GM12878 (cell line): ENCODE data around the gene RNF220. TPM values are rescaled to one million over a fixed set of nuclear protein-coding genes. Genes with fewer than 3 reads are reported as not detected.

Source experiments
- ATAC-seq: fragments of 200-7000 bp; cut with Tn5 transposase; 3 replicates; pipeline ENCODE4 v1.9.1; 2020; ENCODE audit warnings: mild to moderate bottlenecking, moderate library complexity
- BruUV-seq: library from RNA; stranded (reverse); fragments of 400-500 nt; replicated peaks from 2 replicates; lab custom pipeline; 2021; lab: Mats Ljungman, UMichigan
- CTCF ChIA-PET: fragments of 300-600 bp; sonication (Branson Sonifier 250); formaldehyde crosslinking; extraction: SDS; loops from one replicate; lab custom pipeline; 2021; ENCODE audit warnings: inconsistent platforms; lab: Yijun Ruan, JAX
- POLR2A ChIA-PET: fragments of 350-600 bp; formaldehyde crosslinking; extraction: SDS; loops from one replicate; lab custom pipeline; 2021; ENCODE audit warnings: inconsistent platforms; lab: Charles Lee
- RAD21 ChIA-PET: fragments of 300-600 bp; sonication (Branson Sonifier 250); formaldehyde crosslinking; loops from one replicate; lab custom pipeline; 2023; ENCODE audit warnings: antibody characterized with exemption; ENCODE audit not compliant: unreplicated experiment; lab: Charles Lee
- SMC1A ChIA-PET: fragments of 300-600 bp; sonication (Branson Sonifier 250); formaldehyde crosslinking; loops from one replicate; lab custom pipeline; 2023; ENCODE audit not compliant: unreplicated experiment, uncharacterized antibody; lab: Charles Lee
- DNase-seq: peaks from one replicate; pipeline ENCODE4 v3.0.0-alpha.2; 2011; ENCODE audit warnings: low read depth, low spot score
- FAIRE-seq: peaks from 3 replicates; lab custom pipeline; 2011; peaks lifted over from hg19 to GRCh38; lab: Jason Lieb, UNC
- H2AFZ ChIP-seq: 2 replicates; pipeline ENCODE4 v1.6.0; 2011; ENCODE audit warnings: low read depth, low read length, control low read depth; ENCODE audit not compliant: control insufficient read depth
- H3K27ac ChIP-seq: 2 replicates; pipeline ENCODE4 v1.5.1; 2011; ENCODE audit warnings: control low read depth; ENCODE audit not compliant: control insufficient read depth, insufficient read depth
- H3K27me3 ChIP-seq, 2 experiments: replicated peaks in 1 of 2; 2 replicates each; pipeline versions ENCODE4 v1.6.0 to v1.6.1; 2011; ENCODE audit warnings: low read length in 1 of 2; ENCODE audit not compliant: control insufficient read depth in 2 of 2, insufficient read depth in 2 of 2
- H3K36me3 ChIP-seq, 2 experiments: 2 replicates each; pipeline ENCODE4 v1.5.1; 2011; ENCODE audit warnings: low read length in 1 of 2; ENCODE audit not compliant: control insufficient read depth in 2 of 2, insufficient read depth in 2 of 2
- H3K4me1 ChIP-seq: 2 replicates; pipeline ENCODE4 v1.6.1; 2011; ENCODE audit warnings: mild to moderate bottlenecking, low read length, moderate library complexity, mixed read lengths; ENCODE audit not compliant: control insufficient read depth, insufficient read depth
- H3K4me2 ChIP-seq: 2 replicates; pipeline ENCODE4 v1.6.0; 2011; ENCODE audit warnings: control low read depth; ENCODE audit not compliant: control insufficient read depth, insufficient read depth
- H3K4me3 ChIP-seq: fragments of 200-600 bp; sonication (generic); 2 replicates; pipeline ENCODE4 v1.5.1; 2016
- H3K79me2 ChIP-seq: 2 replicates; pipeline ENCODE4 v1.6.0; 2011; ENCODE audit warnings: low read length; ENCODE audit not compliant: control insufficient read depth, insufficient read depth
- H3K9ac ChIP-seq: 2 replicates; pipeline ENCODE4 v1.8.0; 2011; ENCODE audit warnings: low read length, control low read depth, mixed read lengths; ENCODE audit not compliant: control insufficient read depth, insufficient read depth
- H3K9me3 ChIP-seq: replicated peaks from 3 replicates; pipeline ENCODE4 v1.5.1; 2011; ENCODE audit warnings: mild to moderate bottlenecking, low read length; ENCODE audit not compliant: control insufficient read depth, insufficient read depth
- H4K20me1 ChIP-seq: 2 replicates; pipeline ENCODE4 v1.6.0; 2011; ENCODE audit not compliant: control insufficient read depth, insufficient read depth
- EED ChIP-seq: sonication (generic); IDR thresholded peaks from 2 replicates; pipeline ENCODE4 v1.6.1; 2016; ENCODE audit warnings: antibody characterized with exemption, low read depth
- EP300 ChIP-seq, 2 experiments: fragments of 150-350 bp in 1 of 2; IDR thresholded peaks; 2 replicates each; pipeline ENCODE4 v1.6.1; 2011 to 2012; ENCODE audit warnings: low read depth in 2 of 2, low read length in 2 of 2, borderline replicate concordance in 1 of 2, improper control_type of control experiment in 1 of 2, inconsistent platforms in 1 of 2; ENCODE audit not compliant: control insufficient read depth in 1 of 2
- FOS ChIP-seq: IDR thresholded peaks from 3 replicates; pipeline ENCODE4 v1.6.1; 2011; ENCODE audit warnings: borderline replicate concordance; ENCODE audit not compliant: insufficient read length; ENCODE audit errors: extremely low read depth
- KDM1A ChIP-seq: fragments of 200-600 bp; sonication (generic); IDR thresholded peaks from 2 replicates; pipeline ENCODE4 v1.6.1; 2016; ENCODE audit warnings: borderline replicate concordance
- NFXL1 ChIP-seq: fragments of 450-650 bp; IDR thresholded peaks from 2 replicates; pipeline ENCODE4 v1.6.1; 2017; ENCODE audit warnings: antibody characterized with exemption, mild to moderate bottlenecking, borderline replicate concordance
- POU2F2 ChIP-seq: IDR thresholded peaks from 3 replicates; pipeline ENCODE4 v1.6.1; 2011; ENCODE audit warnings: low read depth, mild to moderate bottlenecking, low read length, borderline replicate concordance
- SMAD1 ChIP-seq: fragments of 450-650 bp; IDR thresholded peaks from 2 replicates; pipeline ENCODE4 v1.6.1; 2018; ENCODE audit warnings: mild to moderate bottlenecking, low read depth; ENCODE audit not compliant: partially characterized antibody
- YBX1 ChIP-seq: fragments of 450-650 bp; IDR thresholded peaks from 2 replicates; pipeline ENCODE4 v1.6.1; 2016; ENCODE audit warnings: antibody characterized with exemption
- ZZZ3 ChIP-seq: IDR thresholded peaks from 2 replicates; pipeline ENCODE4 v1.6.1; 2011; ENCODE audit warnings: low read depth; ENCODE audit not compliant: control insufficient read depth, insufficient read length
- WGBS: methylation state at CpG from one replicate; pipeline ENCODE4 v1.1.6; 2016; ENCODE audit warnings: low lambda C conversion rate; ENCODE audit not compliant: insufficient replicate concordance, insufficient coverage; ENCODE audit errors: missing lambda C conversion rate; 5-methylcytosine and 5-hydroxymethylcytosine counted together
- in situ Hi-C: fragments of 300-500 bp; cut with MboI; formaldehyde crosslinking; loops from 9 replicates; pipeline ENCODE4 v1.14.3; 2018; ENCODE audit warnings: mixed read lengths
- intact Hi-C: fragments of 100-400 bp; cut with micrococcal nuclease; formaldehyde crosslinking; loops from one replicate; pipeline ENCODE4 v1.14.2; 2022; ENCODE audit not compliant: unreplicated experiment
- polyA plus RNA-seq, 11 experiments: library from polyadenylated mRNA; depleted of rRNA in 4 of 11; unstranded in 6 of 11; stranded (reverse) in 5 of 11; fragments of >200 nt; fragmentation: Nextera tagmentation in 4 of 11; fragmentation: Illumina TruSeq in 1 of 11; extraction: Ambion mirVana in 4 of 11; extraction: Trizol in 1 of 11; gene quantifications; 1 replicate in 1 of 11; 2 replicates in 10 of 11; pipeline versions ENCODE4 v1.2.1 to v1.2.3, GENCODE V29; 2011 to 2016; ENCODE audit warnings: inconsistent platforms in 2 of 11, missing spikeins in 2 of 11, low read depth in 1 of 11
- total RNA-seq, 4 experiments: library from RNA; depleted of rRNA in 3 of 4; stranded (reverse); fragments of >200 nt in 3 of 4; fragmentation: Illumina TruSeq in 1 of 4; extraction: Trizol in 1 of 4; gene quantifications; 2 replicates each; pipeline versions ENCODE4 v1.2.1 to v1.2.3, GENCODE V29; 2013 to 2021
- TF ChIP-seq, protein P1 (sequence below): IDR thresholded peaks from 2 replicates; pipeline ENCODE4 v1.6.1; 2012; ENCODE audit warnings: low read length, inconsistent platforms
- TF ChIP-seq, protein P2 (sequence below): IDR thresholded peaks from 2 replicates; pipeline ENCODE4 v1.6.1; 2012; ENCODE audit warnings: improper control_type of control experiment, low read depth, low read length; ENCODE audit not compliant: insufficient replicate concordance
- TF ChIP-seq, protein P3 (sequence below): fragments of 150-350 bp; IDR thresholded peaks from 2 replicates; pipeline ENCODE4 v1.6.1; 2016; ENCODE audit warnings: low read depth, low read length

Gene RNF220
- total and polyA plus RNA-seq, 10 of the 15 experiments (the other 5 are each of a cell fraction or from before 2014, with no cell fraction given): 4.6 to 84.1 (median 53.7) TPM

DNA sequence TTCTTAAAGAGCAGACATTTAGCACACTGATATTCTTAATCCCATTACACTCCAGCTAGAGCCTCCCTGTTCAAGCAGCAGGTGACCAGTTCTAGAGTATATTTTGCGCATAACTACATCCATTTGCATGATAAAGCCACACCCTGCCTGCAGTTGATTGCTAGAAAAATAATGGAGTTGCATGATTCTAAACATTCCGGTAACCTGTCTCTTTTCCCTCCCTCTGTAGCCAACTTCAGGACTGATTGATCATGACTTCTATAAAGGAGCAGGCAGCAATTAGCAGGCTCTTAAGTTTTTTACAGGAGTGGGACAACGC lies 284.4 kb downstream of the RNF220 start (continued):
- TF ChIP-seq ZZZ3: no peak
- no peak for TF ChIP-seq YBX1
- TF ChIP-seq, protein P1, sequence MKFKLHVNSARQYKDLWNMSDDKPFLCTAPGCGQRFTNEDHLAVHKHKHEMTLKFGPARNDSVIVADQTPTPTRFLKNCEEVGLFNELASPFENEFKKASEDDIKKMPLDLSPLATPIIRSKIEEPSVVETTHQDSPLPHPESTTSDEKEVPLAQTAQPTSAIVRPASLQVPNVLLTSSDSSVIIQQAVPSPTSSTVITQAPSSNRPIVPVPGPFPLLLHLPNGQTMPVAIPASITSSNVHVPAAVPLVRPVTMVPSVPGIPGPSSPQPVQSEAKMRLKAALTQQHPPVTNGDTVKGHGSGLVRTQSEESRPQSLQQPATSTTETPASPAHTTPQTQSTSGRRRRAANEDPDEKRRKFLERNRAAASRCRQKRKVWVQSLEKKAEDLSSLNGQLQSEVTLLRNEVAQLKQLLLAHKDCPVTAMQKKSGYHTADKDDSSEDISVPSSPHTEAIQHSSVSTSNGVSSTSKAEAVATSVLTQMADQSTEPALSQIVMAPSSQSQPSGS: no peak
- TF ChIP-seq, protein P2, sequence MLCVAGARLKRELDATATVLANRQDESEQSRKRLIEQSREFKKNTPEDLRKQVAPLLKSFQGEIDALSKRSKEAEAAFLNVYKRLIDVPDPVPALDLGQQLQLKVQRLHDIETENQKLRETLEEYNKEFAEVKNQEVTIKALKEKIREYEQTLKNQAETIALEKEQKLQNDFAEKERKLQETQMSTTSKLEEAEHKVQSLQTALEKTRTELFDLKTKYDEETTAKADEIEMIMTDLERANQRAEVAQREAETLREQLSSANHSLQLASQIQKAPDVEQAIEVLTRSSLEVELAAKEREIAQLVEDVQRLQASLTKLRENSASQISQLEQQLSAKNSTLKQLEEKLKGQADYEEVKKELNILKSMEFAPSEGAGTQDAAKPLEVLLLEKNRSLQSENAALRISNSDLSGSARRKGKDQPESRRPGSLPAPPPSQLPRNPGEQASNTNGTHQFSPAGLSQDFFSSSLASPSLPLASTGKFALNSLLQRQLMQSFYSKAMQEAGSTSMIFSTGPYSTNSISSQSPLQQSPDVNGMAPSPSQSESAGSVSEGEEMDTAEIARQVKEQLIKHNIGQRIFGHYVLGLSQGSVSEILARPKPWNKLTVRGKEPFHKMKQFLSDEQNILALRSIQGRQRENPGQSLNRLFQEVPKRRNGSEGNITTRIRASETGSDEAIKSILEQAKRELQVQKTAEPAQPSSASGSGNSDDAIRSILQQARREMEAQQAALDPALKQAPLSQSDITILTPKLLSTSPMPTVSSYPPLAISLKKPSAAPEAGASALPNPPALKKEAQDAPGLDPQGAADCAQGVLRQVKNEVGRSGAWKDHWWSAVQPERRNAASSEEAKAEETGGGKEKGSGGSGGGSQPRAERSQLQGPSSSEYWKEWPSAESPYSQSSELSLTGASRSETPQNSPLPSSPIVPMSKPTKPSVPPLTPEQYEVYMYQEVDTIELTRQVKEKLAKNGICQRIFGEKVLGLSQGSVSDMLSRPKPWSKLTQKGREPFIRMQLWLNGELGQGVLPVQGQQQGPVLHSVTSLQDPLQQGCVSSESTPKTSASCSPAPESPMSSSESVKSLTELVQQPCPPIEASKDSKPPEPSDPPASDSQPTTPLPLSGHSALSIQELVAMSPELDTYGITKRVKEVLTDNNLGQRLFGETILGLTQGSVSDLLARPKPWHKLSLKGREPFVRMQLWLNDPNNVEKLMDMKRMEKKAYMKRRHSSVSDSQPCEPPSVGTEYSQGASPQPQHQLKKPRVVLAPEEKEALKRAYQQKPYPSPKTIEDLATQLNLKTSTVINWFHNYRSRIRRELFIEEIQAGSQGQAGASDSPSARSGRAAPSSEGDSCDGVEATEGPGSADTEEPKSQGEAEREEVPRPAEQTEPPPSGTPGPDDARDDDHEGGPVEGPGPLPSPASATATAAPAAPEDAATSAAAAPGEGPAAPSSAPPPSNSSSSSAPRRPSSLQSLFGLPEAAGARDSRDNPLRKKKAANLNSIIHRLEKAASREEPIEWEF: no peak

DNA sequence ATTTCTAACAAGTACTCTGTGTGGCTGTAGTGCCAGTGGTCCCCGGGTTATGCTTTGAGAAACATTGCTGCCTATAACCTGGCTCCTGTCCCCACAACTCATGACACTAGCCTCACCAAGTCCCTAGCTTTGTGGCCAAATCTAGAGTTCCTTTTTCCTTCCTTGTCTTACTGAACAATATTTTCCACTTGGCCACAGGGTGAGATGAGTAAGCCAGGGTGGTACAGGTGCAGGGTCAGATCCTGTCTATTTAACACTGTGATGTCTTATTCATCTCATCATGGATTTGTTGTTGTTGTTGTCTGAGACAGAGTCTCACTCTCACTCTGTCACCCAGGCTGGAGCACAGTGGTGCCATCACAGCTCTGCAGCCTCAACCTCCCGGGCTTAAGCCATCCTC lies 288.1 kb downstream of the RNF220 start:
- POLR2A ChIA-PET: interaction anchor here (1.1 to 1.2 kb wide), 2 partner anchors 8 to 19 kb away, joined by 4 read pairs; partner anchors contain the start of genes ARMH1 and TMEM53
- TF ChIP-seq KDM1A (no peak), EP300 (IDR thresholded peaks at IDR 0.05; ENCODE audit: borderline replicate concordance in 1 of 2, control insufficient read depth in 1 of 2, low read depth in 2 of 2, low read length in 2 of 2) (peak in 1 of 2 experiments; percentile 20; a peak in 1 of 4 replicates), FOS (no peak), POU2F2 (no peak), EED (peak; percentile 43; the same call in 1 of the 2 replicates), SMAD1 (no peak), NFXL1 (no peak)
- TF ChIP-seq, protein P3, sequence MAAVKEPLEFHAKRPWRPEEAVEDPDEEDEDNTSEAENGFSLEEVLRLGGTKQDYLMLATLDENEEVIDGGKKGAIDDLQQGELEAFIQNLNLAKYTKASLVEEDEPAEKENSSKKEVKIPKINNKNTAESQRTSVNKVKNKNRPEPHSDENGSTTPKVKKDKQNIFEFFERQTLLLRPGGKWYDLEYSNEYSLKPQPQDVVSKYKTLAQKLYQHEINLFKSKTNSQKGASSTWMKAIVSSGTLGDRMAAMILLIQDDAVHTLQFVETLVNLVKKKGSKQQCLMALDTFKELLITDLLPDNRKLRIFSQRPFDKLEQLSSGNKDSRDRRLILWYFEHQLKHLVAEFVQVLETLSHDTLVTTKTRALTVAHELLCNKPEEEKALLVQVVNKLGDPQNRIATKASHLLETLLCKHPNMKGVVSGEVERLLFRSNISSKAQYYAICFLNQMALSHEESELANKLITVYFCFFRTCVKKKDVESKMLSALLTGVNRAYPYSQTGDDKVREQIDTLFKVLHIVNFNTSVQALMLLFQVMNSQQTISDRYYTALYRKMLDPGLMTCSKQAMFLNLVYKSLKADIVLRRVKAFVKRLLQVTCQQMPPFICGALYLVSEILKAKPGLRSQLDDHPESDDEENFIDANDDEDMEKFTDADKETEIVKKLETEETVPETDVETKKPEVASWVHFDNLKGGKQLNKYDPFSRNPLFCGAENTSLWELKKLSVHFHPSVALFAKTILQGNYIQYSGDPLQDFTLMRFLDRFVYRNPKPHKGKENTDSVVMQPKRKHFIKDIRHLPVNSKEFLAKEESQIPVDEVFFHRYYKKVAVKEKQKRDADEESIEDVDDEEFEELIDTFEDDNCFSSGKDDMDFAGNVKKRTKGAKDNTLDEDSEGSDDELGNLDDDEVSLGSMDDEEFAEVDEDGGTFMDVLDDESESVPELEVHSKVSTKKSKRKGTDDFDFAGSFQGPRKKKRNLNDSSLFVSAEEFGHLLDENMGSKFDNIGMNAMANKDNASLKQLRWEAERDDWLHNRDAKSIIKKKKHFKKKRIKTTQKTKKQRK: no peak

More for the DNA sequence above, 288.1 kb downstream of the RNF220 start:
- H3K79me2 ChIP-seq: no peaks in the 10 kb centered on the region
- ChIA-PET CTCF (interaction anchor here (1.2 to 2.8 kb wide), 4 partner anchors 9 to 40 kb away, joined by 3 to 16 read pairs (median 6); partner anchors contain the start of gene TMEM53), SMC1A (interaction anchor here (0.9 to 8.8 kb wide), 2 partner anchors 14 to 18 kb away, joined by 3 to 76 read pairs; partner anchors contain the start of genes ARMH1 and TMEM53), RAD21 (no interaction called here)
- DNase-seq: no peak
- ATAC-seq: peak; percentile 43
- intact Hi-C loops (no loop called here), in situ Hi-C loops (no loop called here)
- no peaks in the 10 kb centered on the region for H3K36me3 ChIP-seq
- no peak for FAIRE-seq
- H3K4me3 ChIP-seq: no peak overlapping the region
- no TSS peak for BruUV-seq
- no peak overlapping the region for H3K9ac ChIP-seq
- H3K27me3 ChIP-seq: no peaks in the 10 kb centered on the region
- WGBS: 66% methylated on average over 2 of the region's 2 CpGs
- no peaks in the 10 kb centered on the region for H3K9me3 ChIP-seq
- no peaks in the 10 kb centered on the region for H4K20me1 ChIP-seq
- peak overlapping the region; percentile 13; the same call in 1 of the 2 replicates for H3K4me2 ChIP-seq
- H2AFZ ChIP-seq: no peak overlapping the region
- no peak overlapping the region for H3K27ac ChIP-seq
- H3K4me1 ChIP-seq: peaks cover 47% of the 10 kb centered on the region
